ENCODE measurements around the gene MATN1.

The MATN1 gene

GRCh38 chr1:30661311-30661710, 62.1 kb downstream of the MATN1 start:
- no peak for DNase-seq (ENCODE audit: low read depth in 2 of 2)

All from fibroblast of skin of left quadriceps (primary cell).